Neutrophil (primary cell): ENCODE measurements around the gene GFOD2.
A peak's percentile ranks its signal among the peaks of the same experiment; 100 is the strongest.

Experiments
- H3K27ac ChIP-seq: fragments of 200-600 bp; sonication (generic); 2 replicates; pipeline ENCODE4 v1.5.1; 2016; ENCODE audit warnings: mild to moderate bottlenecking, moderate library complexity
- H3K27me3 ChIP-seq: fragments of 200-600 bp; sonication (generic); 2 replicates; pipeline ENCODE4 v1.6.0; 2016; ENCODE audit warnings: mild to moderate bottlenecking
- H3K36me3 ChIP-seq: fragments of 200-600 bp; sonication (generic); 2 replicates; pipeline ENCODE4 v1.5.1; 2017
- H3K4me1 ChIP-seq, 2 experiments: fragments of 200-600 bp in 1 of 2; sonication (generic) in 1 of 2; 1 replicate in 1 of 2; 2 replicates in 1 of 2; pipeline versions ENCODE4 v1.5.1 to v1.6.1; 2013 to 2016; ENCODE audit warnings: low read depth in 1 of 2, low read length in 1 of 2, mild to moderate bottlenecking in 1 of 2, moderate library complexity in 1 of 2; ENCODE audit not compliant: control insufficient read depth in 1 of 2, insufficient read depth in 1 of 2
- H3K4me3 ChIP-seq, 2 experiments: fragments of 200-600 bp in 1 of 2; sonication (generic) in 1 of 2; 1 replicate in 1 of 2; 2 replicates in 1 of 2; pipeline ENCODE4 v1.5.1; 2013 to 2016; ENCODE audit warnings: low read depth in 1 of 2, low read length in 1 of 2, mild to moderate bottlenecking in 1 of 2, moderate library complexity in 1 of 2
- H3K9me3 ChIP-seq: fragments of 200-600 bp; sonication (generic); 2 replicates; pipeline ENCODE4 v1.5.1; 2016
- TF ChIP-seq, protein P1 (sequence below): fragments of 200-600 bp; sonication (generic); IDR thresholded peaks from 2 replicates; pipeline ENCODE4 v1.5.1; 2016; ENCODE audit warnings: antibody characterized with exemption

Gene GFOD2

DNA sequence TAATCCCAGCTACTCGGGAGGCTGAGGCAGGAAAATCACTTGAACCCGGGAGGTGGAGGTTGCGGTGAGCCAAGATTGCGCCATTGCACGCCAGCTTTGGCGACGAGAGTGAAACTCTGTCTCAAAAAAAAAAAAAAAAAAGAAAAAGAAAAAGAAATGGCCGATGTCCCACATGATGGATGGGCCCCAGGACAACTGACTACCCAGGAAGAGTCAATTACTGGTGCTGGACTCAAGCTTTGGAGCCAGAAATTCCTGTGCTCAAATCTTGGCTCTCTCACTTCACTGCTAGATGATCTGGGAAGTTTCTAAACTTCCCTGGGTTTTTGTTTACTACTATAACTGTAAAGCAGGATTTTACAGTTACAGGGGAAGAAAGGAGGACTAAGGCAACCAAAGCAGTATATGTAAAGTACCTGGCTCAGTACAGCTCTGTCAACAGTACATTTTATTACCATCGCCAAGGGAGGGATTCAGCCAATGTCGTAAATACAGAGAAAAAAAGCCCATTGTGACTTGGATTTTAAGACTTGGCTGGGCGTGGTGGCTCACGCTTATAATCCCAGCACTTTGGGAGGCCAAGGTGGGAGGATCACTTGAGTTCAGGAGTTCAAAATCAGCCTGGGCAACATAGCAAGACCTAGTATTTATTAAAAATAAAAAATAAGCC lies 40.6 kb downstream of the GFOD2 start:
- Histone ChIP-seq H3K36me3 (peaks cover 32% of the 10 kb centered on the region), H3K27me3 (no peaks in the 10 kb centered on the region), H3K4me3 (no peak overlapping the region), H3K27ac (peak overlapping the region; percentile 9), H3K4me1 (peaks cover 29 to 33% of the 10 kb centered on the region in 2 experiments), H3K9me3 (no peaks in the 10 kb centered on the region)
- TF ChIP-seq, protein P1, sequence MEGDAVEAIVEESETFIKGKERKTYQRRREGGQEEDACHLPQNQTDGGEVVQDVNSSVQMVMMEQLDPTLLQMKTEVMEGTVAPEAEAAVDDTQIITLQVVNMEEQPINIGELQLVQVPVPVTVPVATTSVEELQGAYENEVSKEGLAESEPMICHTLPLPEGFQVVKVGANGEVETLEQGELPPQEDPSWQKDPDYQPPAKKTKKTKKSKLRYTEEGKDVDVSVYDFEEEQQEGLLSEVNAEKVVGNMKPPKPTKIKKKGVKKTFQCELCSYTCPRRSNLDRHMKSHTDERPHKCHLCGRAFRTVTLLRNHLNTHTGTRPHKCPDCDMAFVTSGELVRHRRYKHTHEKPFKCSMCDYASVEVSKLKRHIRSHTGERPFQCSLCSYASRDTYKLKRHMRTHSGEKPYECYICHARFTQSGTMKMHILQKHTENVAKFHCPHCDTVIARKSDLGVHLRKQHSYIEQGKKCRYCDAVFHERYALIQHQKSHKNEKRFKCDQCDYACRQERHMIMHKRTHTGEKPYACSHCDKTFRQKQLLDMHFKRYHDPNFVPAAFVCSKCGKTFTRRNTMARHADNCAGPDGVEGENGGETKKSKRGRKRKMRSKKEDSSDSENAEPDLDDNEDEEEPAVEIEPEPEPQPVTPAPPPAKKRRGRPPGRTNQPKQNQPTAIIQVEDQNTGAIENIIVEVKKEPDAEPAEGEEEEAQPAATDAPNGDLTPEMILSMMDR: no peak

DNA sequence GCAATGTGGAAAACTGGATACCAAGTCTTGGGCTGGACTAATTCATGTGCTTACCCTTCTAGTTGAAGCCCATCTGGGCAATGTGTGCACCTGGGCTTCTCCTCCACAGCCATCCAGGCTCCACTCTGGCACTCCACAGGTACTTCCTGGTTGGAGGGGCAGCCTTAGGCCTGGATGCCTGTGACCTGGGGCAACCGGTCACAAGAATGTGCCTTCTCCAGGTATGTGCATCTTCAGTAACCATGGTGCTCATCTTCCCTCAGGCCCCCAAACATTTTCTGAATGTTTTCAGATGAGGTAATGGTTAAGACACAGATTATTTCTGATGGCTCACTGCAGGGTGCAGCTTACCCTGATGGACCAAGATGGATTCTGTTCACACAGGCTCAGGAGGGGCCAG lies 41.4 kb downstream of the GFOD2 start:
- Histone ChIP-seq H3K27me3 (no peaks in the 10 kb centered on the region), H3K9me3 (no peaks in the 10 kb centered on the region), H3K36me3 (peaks cover 32% of the 10 kb centered on the region), H3K4me3 (no peak overlapping the region), H3K4me1 (peaks cover 29 to 33% of the 10 kb centered on the region in 2 experiments), H3K27ac (peak overlapping the region; percentile 15)
- TF ChIP-seq, protein P1: no peak

DNA sequence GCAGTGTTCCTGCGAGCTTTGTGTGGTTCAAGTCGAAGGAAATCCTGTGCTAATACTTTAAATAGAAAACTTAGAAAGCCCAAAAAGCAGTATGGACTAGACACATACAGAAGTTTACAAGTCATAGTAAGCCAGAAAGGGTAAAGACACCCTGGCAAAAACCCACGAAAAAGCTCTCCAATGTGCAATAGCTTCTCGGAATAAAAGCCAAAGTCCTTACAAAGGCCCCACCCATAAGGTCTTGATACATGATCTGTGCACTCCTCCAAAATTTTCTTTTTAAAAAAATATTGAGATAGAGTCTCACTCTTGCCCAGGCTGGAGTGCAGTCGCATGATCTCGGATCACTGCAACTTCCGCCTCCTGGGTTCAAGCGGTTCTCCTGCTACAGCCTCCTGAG lies 42.2 kb downstream of the GFOD2 start:
- peaks cover 31 to 36% of the 10 kb centered on the region in 2 experiments for H3K4me1 ChIP-seq

DNA sequence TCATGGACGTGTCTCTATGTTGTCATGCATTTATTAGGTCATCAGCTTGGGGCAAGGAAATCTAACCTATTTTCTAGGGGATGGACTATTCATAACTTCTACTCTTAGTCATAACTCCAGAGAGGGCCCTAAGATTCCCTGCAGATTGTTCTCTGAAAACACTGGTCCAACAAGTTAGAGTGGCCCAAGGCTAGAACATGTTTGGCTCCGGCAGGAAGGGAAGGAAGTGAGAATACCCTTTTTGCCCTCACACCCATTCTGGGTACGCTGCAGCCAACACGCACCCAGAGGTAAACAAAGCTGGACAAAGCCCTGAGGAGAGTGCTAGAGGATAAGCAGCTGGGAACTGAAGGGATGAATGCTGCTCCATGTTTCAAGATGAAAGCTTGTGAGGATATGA lies 42.6 kb downstream of the GFOD2 start:
- Histone ChIP-seq H3K36me3 (peaks cover 32% of the 10 kb centered on the region), H3K4me3 (no peak overlapping the region), H3K27ac (peak overlapping the region; percentile 6), H3K27me3 (no peaks in the 10 kb centered on the region), H3K4me1 (peaks cover 31 to 34% of the 10 kb centered on the region in 2 experiments), H3K9me3 (no peaks in the 10 kb centered on the region)
- TF ChIP-seq, protein P1: no peak

More for the DNA sequence above, 42.2 kb downstream of the GFOD2 start:
- peaks cover 32% of the 10 kb centered on the region for H3K36me3 ChIP-seq
- H3K27me3 ChIP-seq: no peaks in the 10 kb centered on the region
- TF ChIP-seq, protein P1: no peak
- no peak overlapping the region for H3K4me3 ChIP-seq
- H3K9me3 ChIP-seq: no peaks in the 10 kb centered on the region
- peak overlapping the region; percentile 6 for H3K27ac ChIP-seq

DNA sequence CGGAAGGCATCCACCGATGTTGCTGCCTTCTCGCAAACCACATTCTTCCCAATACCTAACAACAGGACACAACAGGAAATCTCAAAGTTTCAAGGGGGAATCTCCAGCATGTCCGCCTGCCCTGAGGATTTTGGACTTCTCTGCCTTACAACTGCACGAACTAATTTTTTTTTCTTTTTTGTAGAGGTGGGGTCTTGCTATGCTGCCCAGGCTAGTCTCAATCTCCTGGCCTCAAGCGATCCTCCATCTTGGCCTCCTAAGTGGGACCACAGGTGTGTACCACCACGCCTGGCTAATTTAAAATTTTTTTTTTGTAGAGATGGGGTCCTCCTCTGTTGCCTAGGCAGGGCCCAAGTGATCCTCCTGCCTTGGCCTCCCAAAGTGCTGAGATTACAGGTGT lies 43.1 kb downstream of the GFOD2 start:
- TF ChIP-seq, protein P1: no peak
- Histone ChIP-seq H3K4me3 (no peak overlapping the region), H3K4me1 (peaks cover 30 to 31% of the 10 kb centered on the region in 2 experiments), H3K9me3 (no peaks in the 10 kb centered on the region), H3K36me3 (peaks cover 31% of the 10 kb centered on the region), H3K27ac (no peak overlapping the region), H3K27me3 (no peaks in the 10 kb centered on the region)
